Bronchial epithelial cell (primary cell): ENCODE data around the gene ZNF775. TPM values are rescaled to one million over a fixed set of nuclear protein-coding genes. Genes with fewer than 3 reads are reported as not detected.
A peak's percentile ranks its signal among the peaks of the same experiment; 100 is the strongest.

ENCODE experiments used
- DNase-seq: peaks from one replicate; pipeline ENCODE4 v3.0.0-alpha.2; 2010; ENCODE audit warnings: low read depth
- FAIRE-seq: peaks from 2 replicates; lab custom pipeline; 2011; peaks lifted over from hg19 to GRCh38; lab: Jason Lieb, UNC
- H3K27me3 ChIP-seq: 2 replicates; pipeline ENCODE4 v1.5.1; 2011; ENCODE audit warnings: low read length; ENCODE audit not compliant: control insufficient read depth, insufficient read depth
- H3K36me3 ChIP-seq: 2 replicates; pipeline ENCODE4 v1.5.1; 2011; ENCODE audit warnings: low read length; ENCODE audit not compliant: control insufficient read depth, insufficient read depth
- H3K4me3 ChIP-seq: 2 replicates; pipeline ENCODE4 v1.5.1; 2011; ENCODE audit warnings: mild to moderate bottlenecking, low read depth, low read length, control low read depth
- total RNA-seq: library from RNA; depleted of rRNA; stranded (reverse); fragments of >200 nt; gene quantifications from 2 replicates; pipeline ENCODE4 v1.2.1, GENCODE V29; 2014
- TF ChIP-seq, protein P1 (sequence below): IDR thresholded peaks from 2 replicates; pipeline ENCODE4 v1.5.1; 2011; ENCODE audit warnings: mild to moderate bottlenecking, moderate library complexity, low read length, control low read depth, inconsistent platforms; ENCODE audit not compliant: insufficient read depth, severe bottlenecking

ZNF775 gene
- total RNA-seq = 3.2 and 3.5 TPM in 2 replicates

DNA sequence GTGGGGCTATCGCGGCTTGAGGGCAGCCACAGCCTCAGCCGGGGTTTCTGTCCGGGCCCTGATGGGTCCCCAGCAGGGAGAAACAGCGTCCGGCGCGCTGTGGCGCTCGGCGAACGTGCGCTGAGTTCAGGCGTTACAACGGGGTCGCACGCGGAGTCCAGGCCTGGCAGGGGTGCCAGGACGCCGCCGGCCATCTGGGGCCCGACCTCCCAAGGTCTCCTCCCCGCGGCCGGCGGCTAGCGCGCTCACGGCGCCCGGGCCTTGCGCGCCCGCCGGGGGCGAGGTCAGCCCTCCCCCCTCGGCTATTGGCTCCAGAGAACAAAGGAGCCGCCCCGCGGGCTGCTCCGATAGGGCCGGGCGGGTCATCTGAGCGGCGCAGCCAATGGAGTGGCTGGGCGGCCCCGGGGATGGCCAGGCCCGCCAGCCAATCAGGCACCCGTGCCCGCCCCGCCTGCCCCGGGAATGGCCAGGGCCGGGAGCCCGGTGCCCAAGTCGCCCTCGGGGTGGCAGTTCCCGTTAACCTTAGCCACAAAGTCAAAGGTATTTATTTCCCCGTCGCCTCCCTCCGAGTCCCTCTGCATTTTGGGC lies at the start of gene ZNF775:
Gene ZNF775, plus strand, starts transcription at position 478 of the 588 bp plus-strand sequence. CDS start 9,141 bp downstream, outside the sequence.
- H3K27me3 ChIP-seq = no peaks in the 10 kb centered on the region
- H3K36me3 ChIP-seq = no peaks in the 10 kb centered on the region
- FAIRE-seq (no peak), DNase-seq (peak; percentile 74)
- TF ChIP-seq, protein P1, sequence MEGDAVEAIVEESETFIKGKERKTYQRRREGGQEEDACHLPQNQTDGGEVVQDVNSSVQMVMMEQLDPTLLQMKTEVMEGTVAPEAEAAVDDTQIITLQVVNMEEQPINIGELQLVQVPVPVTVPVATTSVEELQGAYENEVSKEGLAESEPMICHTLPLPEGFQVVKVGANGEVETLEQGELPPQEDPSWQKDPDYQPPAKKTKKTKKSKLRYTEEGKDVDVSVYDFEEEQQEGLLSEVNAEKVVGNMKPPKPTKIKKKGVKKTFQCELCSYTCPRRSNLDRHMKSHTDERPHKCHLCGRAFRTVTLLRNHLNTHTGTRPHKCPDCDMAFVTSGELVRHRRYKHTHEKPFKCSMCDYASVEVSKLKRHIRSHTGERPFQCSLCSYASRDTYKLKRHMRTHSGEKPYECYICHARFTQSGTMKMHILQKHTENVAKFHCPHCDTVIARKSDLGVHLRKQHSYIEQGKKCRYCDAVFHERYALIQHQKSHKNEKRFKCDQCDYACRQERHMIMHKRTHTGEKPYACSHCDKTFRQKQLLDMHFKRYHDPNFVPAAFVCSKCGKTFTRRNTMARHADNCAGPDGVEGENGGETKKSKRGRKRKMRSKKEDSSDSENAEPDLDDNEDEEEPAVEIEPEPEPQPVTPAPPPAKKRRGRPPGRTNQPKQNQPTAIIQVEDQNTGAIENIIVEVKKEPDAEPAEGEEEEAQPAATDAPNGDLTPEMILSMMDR = no peak
- H3K4me3 ChIP-seq = peak within 1 kb of the TSS; percentile 72

DNA sequence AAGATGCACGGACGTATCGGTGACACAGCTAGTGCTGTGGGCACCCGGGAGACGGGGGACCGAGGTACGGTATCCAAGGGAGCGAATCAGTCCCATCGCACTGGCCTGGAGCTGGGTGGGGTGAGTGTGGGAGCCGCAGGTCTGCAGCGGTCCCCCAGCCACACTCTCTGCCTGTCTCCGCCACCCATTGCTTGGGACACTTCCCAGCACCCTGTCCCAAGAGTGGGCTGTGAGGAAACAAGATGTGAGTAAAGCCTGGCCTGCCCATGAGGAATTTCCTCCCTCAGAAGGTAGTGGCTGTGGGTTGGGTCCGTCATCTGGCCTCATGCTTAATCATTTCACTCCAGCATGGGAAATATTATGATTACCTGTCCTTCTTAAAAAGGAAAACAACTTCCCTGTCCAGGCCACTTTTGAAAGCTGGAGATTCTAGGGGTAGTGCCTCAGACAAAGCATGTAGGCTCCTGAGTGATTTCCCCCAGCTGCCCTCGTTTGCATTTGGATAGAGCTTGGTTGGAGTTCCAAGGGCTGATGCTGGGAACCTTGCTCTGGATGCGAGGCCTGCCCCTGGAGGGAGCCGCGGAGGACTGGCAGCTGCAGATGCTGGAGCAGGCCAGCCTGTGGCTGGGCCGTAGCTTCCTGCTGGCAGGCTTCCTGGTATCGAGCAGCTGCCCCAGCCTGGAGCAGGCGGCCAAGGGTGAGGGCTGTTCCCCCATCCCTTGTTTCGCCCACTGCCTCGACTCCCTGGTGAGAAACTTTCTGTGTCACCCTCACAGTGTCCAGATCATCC lies 49.6 kb upstream of the ZNF775 start:
- Histone ChIP-seq H3K27me3 (no peaks in the 10 kb centered on the region), H3K36me3 (peaks cover 6% of the 10 kb centered on the region), H3K4me3 (no peak overlapping the region)
- no peak for FAIRE-seq
- no peak for DNase-seq
- TF ChIP-seq, protein P1 = no peak

DNA sequence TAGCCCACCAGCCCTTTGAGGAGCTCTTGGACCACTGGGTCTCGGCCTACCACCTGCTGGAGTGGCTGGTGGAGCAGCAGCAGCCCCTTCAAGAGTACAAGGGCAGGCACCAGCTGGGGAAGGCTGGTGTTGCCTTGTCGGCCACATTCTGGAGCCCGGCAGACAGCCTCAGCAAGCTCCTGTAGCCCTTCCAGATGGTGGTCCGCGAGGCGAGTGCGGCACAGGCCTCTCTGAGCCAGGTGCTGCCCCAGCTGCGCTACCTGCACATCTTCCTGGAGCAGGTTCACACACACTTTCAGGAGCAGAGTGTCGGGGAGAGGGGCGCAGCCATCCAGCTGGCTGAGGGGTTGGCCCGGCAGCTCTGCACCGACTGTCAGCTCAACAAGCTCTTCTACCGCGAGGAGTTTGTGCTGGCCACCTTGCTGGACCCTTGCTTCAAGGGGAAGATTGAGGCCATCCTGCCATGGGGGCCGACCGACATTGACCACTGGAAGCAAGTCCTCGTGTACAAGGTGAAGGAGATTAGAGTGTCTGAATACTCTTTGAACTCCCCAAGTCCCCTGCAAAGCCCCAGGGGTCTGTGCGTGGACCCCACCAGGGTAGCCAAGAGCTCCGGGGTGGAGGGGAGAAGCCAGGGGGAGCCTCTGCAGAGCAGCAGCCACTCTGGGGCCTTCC lies 48.8 kb upstream of the ZNF775 start:
- TF ChIP-seq, protein P1 = no peak
- H3K4me3 ChIP-seq = no peak overlapping the region
- peaks cover 6% of the 10 kb centered on the region for H3K36me3 ChIP-seq
- no peak for DNase-seq
- no peaks in the 10 kb centered on the region for H3K27me3 ChIP-seq
- FAIRE-seq = no peak

DNA sequence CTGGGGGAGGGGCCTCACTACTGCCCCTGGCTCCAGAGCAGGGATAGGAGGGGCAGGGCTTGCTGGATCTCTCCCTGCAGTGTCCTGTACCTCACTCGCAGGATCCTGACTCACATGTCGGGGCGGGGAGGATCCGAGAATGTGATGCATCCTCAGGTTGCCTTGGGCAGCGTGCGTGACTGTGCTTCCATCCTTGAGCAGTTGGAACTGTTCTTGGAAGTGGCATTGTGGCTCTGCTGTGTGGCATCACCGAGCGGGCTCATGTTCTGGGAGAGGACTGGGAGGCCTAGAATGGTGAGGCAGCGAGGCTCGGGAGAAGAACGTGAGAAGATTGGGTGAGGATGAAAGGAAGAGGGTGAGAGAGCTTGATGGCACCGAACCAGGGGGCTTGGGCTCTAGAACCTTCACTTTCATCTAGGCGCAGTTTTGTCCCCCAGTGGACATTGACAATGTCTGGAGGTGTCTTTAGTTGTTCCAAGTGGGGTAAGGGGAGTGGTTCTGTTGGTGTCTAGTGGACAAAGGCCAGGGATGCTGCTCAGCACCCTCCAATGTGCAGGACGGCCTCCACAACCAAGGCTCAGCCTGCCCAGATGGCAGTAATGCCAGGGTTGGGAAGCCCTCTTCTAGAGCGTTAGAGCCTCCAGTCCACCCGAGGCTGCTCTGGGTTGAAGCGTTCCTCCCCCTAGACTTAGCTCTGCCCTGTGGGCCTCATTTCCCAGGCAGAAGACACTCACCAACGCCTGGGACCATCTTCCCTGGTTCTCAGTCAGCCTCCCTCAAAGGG lies 46.1 kb upstream of the ZNF775 start:
- H3K27me3 ChIP-seq = no peaks in the 10 kb centered on the region
- H3K36me3 ChIP-seq = peaks cover 2% of the 10 kb centered on the region
- TF ChIP-seq, protein P1 = no peak
- FAIRE-seq (no peak), DNase-seq (no peak)
- no peak overlapping the region for H3K4me3 ChIP-seq

DNA sequence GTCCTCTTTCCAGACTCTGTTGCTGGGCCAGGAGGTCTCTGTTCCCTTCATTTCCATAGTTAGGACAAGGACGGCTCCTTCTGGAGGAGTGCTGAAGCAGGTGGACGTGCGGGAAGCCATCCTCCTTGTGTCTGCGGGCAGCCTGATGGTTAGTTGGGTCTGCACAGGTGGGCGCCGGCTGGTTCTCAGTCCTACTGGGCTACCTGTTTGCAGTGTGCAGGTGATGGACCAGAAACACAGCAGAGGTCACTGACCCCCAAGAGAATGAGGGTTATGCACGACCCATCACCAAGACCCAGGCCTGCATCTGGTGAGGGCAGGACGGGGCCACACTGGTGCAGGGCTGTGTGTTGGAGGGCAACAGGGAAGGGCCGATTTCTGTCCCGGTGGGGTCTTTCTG lies 45.5 kb upstream of the ZNF775 start:
- no peaks in the 10 kb centered on the region for H3K27me3 ChIP-seq
- H3K4me3 ChIP-seq = no peak overlapping the region
- TF ChIP-seq, protein P1 = no peak
- DNase-seq = no peak
- peaks cover 2% of the 10 kb centered on the region for H3K36me3 ChIP-seq
- peak; percentile 13 for FAIRE-seq
